Adrenal gland (tissue), 12 donors: ENCODE measurements around the gene HAX1. TPM values are rescaled to one million over a fixed set of nuclear protein-coding genes. Genes with fewer than 3 reads are reported as not detected.
A peak's percentile ranks its signal among the peaks of the same experiment; 100 is the strongest.

Experiments used
- DNase-seq, 7 donors: peaks; one replicate each; pipeline ENCODE4 v3.0.0-alpha.2; 2019 to 2020
- H3K27ac ChIP-seq, 5 donors: fragments of 200-600 bp; sonication (generic) in 4 of 5; 1 replicate in 3 of 5; 2 replicates in 2 of 5; pipeline versions ENCODE4 v1.5.1 to v1.8.0; 2016 to 2020; ENCODE audit warnings: mild to moderate bottlenecking in 1 of 5
- H3K27me3 ChIP-seq: fragments of 200-600 bp; 2 replicates; pipeline ENCODE4 v1.8.0; 2021
- H3K36me3 ChIP-seq, 2 donors: fragments of 200-600 bp; replicated peaks in 1 of 2; 1 replicate in 1 of 2; 2 replicates in 1 of 2; pipeline versions ENCODE4 v1.5.1 to v1.8.0; 2018 to 2022
- H3K4me1 ChIP-seq, 2 donors: fragments of 200-600 bp; replicated peaks in 1 of 2; 1 replicate in 1 of 2; 2 replicates in 1 of 2; pipeline versions ENCODE4 v1.5.1 to v1.8.0; 2018 to 2021
- H3K4me3 ChIP-seq, 4 donors: fragments of 200-600 bp; sonication (generic) in 3 of 4; one replicate each; pipeline ENCODE4 v1.5.1; 2016 to 2018
- H3K9me3 ChIP-seq, 3 donors: fragments of 200-600 bp; sonication (generic) in 1 of 3; replicated peaks in 1 of 3; 1 replicate in 2 of 3; 2 replicates in 1 of 3; pipeline versions ENCODE4 v1.5.1 to v1.8.0; 2016 to 2021
- CTCF ChIP-seq, 6 experiments: fragments of 450-650 bp in 4 of 6; fragments of 200-600 bp in 2 of 6; sonication (generic) in 1 of 6; IDR thresholded peaks; 1 replicate in 5 of 6; 2 replicates in 1 of 6; pipeline versions ENCODE4 v1.5.1 to v1.8.0; 2016 to 2021; ENCODE audit warnings: antibody characterized with exemption in 6 of 6, mild to moderate bottlenecking in 2 of 6, moderate library complexity in 1 of 6
- POLR2A ChIP-seq, 2 donors: fragments of 450-650 bp; IDR thresholded peaks; one replicate each; pipeline ENCODE4 v1.6.1; 2017; ENCODE audit warnings: antibody characterized with exemption in 2 of 2, mild to moderate bottlenecking in 2 of 2, moderate library complexity in 1 of 2
- WGBS, 4 donors: extraction: QIAGEN DNeasy Blood & Tissue Kit in 2 of 4; methylation state at CpG; one replicate each; pipeline versions ENCODE4 v1.1.5 to v1.1.7; 2013 to 2017; 5-methylcytosine and 5-hydroxymethylcytosine counted together
- intact Hi-C, 2 donors: fragments of 100-400 bp; cut with DNase I; formaldehyde crosslinking; loops; one replicate each; pipeline versions ENCODE4 v1.14.1 to v1.15.0; 2022 to 2023
- polyA plus RNA-seq, 3 donors: library from polyadenylated mRNA; stranded (reverse); fragments of 200-250 nt in 2 of 3; fragments of 350-450 nt in 1 of 3; fragmentation: Illumina TruSeq in 1 of 3; extraction: RNeasy Lipid Tissue Mini Kit (QIAGEN cat#74804) in 1 of 3; gene quantifications; one replicate each; pipeline ENCODE4 v1.2.3, GENCODE V29; 2013 to 2014
- total RNA-seq, 9 donors: library from RNA; depleted of rRNA in 4 of 9; stranded (reverse); fragments of >200 nt in 4 of 9; fragments of 120-200 nt in 1 of 9; fragmentation: NEBNext Ultra II Directional in 1 of 9; extraction: Animal tissue kit (Norgen Biotek cat#: 25700) in 1 of 9; gene quantifications; one replicate each; pipeline versions ENCODE4 v1.1.0 to v1.2.4, GENCODE V29; 2013 to 2023
- donor health status: healthy with polysubstance abuse.
- donor health status: Bipolar disorder and iron deficiency.
- donor health status: DM: yes; HTN: yes; CAD: no.
- donor health status: DM: no; HTN: no; CAD: no.
- donor health status: DM: no; HTN: no; CAD: no.
- donor health status: DM: yes; HTN: yes; CAD: no.

HAX1 gene
- total and polyA plus RNA-seq, 12 donors, result 80.7 to 243 (median 106) TPM

GRCh38 chr1:154260127-154260526, 12.3 kb upstream of the HAX1 start:
- Histone ChIP-seq H3K4me3 (no peak overlapping the region), H3K36me3 (peaks cover 0 to 86% of the 10 kb centered on the region in 2 donors), H3K9me3 (no peaks in the 10 kb centered on the region), H3K4me1 (peaks cover 0 to 16% of the 10 kb centered on the region in 2 donors), H3K27ac (no peak overlapping the region), H3K27me3 (no peaks in the 10 kb centered on the region)
- TF ChIP-seq POLR2A (IDR thresholded peaks at IDR 0.05), result no peak
- no peak for TF ChIP-seq CTCF (IDR thresholded peaks at IDR 0.05)
- no peak for DNase-seq
- intact Hi-C loops, result loop anchor here in 1 of 2 donors (10.0 kb wide), 1 partner anchor 65 kb away; the partner anchor contains the start of gene TPM3
- WGBS, 4 donors, result 71 to 88% (median 74%) methylated on average over 1 of the region's 1 CpG

- intact Hi-C loops, result loop anchor here in 1 of 2 donors (10.0 kb wide), 1 partner anchor 69 kb away; the partner anchor contains the start of gene TPM3
- Histone ChIP-seq H3K9me3 (no peaks in the 10 kb centered on the region), H3K4me3 (no peak overlapping the region), H3K4me1 (peaks cover 0 to 16% of the 10 kb centered on the region in 2 donors), H3K36me3 (peaks cover 0 to 79% of the 10 kb centered on the region in 2 donors), H3K27ac (peak overlapping the region in 1 of 5 donors; percentile 2), H3K27me3 (no peaks in the 10 kb centered on the region)
- TF ChIP-seq POLR2A (IDR thresholded peaks at IDR 0.05), result no peak
- TF ChIP-seq CTCF (IDR thresholded peaks at IDR 0.05), result no peak
- 59 to 72% (median 68%) methylated on average over 5 to 6 of the region's 6 CpGs for WGBS, 4 donors
- DNase-seq, result peak in 4 of 7 donors; percentile 27 to 46 (median 37)
Observed at GRCh38 chr1:154263465-154264332, 8.7 kb upstream of the HAX1 start.

- no peak overlapping the region for H3K27ac ChIP-seq
- peaks cover 0 to 79% of the 10 kb centered on the region in 2 donors for H3K36me3 ChIP-seq
- DNase-seq, result no peak
- H3K27me3 ChIP-seq, result no peaks in the 10 kb centered on the region
- WGBS, 4 donors, result 71 to 90% (median 80%) methylated on average over 1 of the region's 1 CpG
- peaks cover 0 to 16% of the 10 kb centered on the region in 2 donors for H3K4me1 ChIP-seq
- no peaks in the 10 kb centered on the region for H3K9me3 ChIP-seq
- TF ChIP-seq POLR2A (IDR thresholded peaks at IDR 0.05) (no peak), CTCF (IDR thresholded peaks at IDR 0.05) (no peak)
- intact Hi-C loops, result loop anchor here in 1 of 2 donors (10.0 kb wide), 1 partner anchor 70 kb away; the partner anchor contains the start of gene TPM3
- H3K4me3 ChIP-seq, result no peak overlapping the region
Observed at GRCh38 chr1:154264454-154264853, 8.0 kb upstream of the HAX1 start.

GRCh38 chr1:154265586-154265985, 6.8 kb upstream of the HAX1 start:
- 71 to 94% (median 84%) methylated on average over 4 of the region's 4 CpGs for WGBS, 4 donors
- no peak overlapping the region for H3K27ac ChIP-seq
- peaks cover 0 to 79% of the 10 kb centered on the region in 2 donors for H3K36me3 ChIP-seq
- no peak for DNase-seq
- peaks cover 0 to 16% of the 10 kb centered on the region in 2 donors for H3K4me1 ChIP-seq
- H3K9me3 ChIP-seq, result no peaks in the 10 kb centered on the region
- H3K27me3 ChIP-seq, result no peaks in the 10 kb centered on the region
- H3K4me3 ChIP-seq, result no peak overlapping the region
- intact Hi-C loops, result loop anchor here (5.0 to 10.0 kb wide), 2 partner anchors 63 to 71 kb away; partner anchors contain the start of gene TPM3 (in 1 of the 2)
- TF ChIP-seq CTCF (IDR thresholded peaks at IDR 0.05) (no peak), POLR2A (IDR thresholded peaks at IDR 0.05) (no peak)
